Hematopoietic multipotent progenitor cell (in vitro differentiated cells): ENCODE measurements around the gene TPRG1. TPM values are rescaled to one million over a fixed set of nuclear protein-coding genes. Genes with fewer than 3 reads are reported as not detected.

ENCODE experiments used
- DNase-seq, 3 donors: peaks; one replicate each; pipeline ENCODE4 v3.0.0-alpha.2; 2011 to 2015; ENCODE audit warnings: low read depth in 2 of 3, low spot score in 2 of 3
- total RNA-seq: library from RNA; depleted of rRNA; stranded (reverse); fragments of >200 nt; gene quantifications from one replicate; pipeline ENCODE4 v1.2.3, GENCODE V29; 2012

Gene TPRG1
- total RNA-seq, 1 donor = under 0.01 TPM

- no peak for DNase-seq
Measured at GRCh38 chr3:189165092-189165612, 6.6 kb upstream of the TPRG1 start.

- DNase-seq = no peak
Measured at GRCh38 chr3:189166321-189166720, 5.5 kb upstream of the TPRG1 start.

GRCh38 chr3:189167027-189167766 is 4.6 kb upstream of the TPRG1 start:
- DNase-seq = no peak

GRCh38 chr3:189168711-189169110 is 3.1 kb upstream of the TPRG1 start:
- no peak for DNase-seq

- DNase-seq = no peak
Measured at GRCh38 chr3:189169728-189170127, 2.0 kb upstream of the TPRG1 start.

GRCh38 chr3:189170559-189170958 is 1.2 kb upstream of the TPRG1 start:
- no peak for DNase-seq

- DNase-seq = no peak
Measured at GRCh38 chr3:189172668-189173419, 1.1 kb downstream of the TPRG1 start.

GRCh38 chr3:189184566-189184965 is 12.8 kb downstream of the TPRG1 start:
- no peak for DNase-seq

- no peak for DNase-seq
Measured at GRCh38 chr3:189186101-189186500, 14.3 kb downstream of the TPRG1 start.

GRCh38 chr3:189188466-189188865 is 16.7 kb downstream of the TPRG1 start:
- no peak for DNase-seq

- DNase-seq = no peak
Measured at GRCh38 chr3:189192725-189193124, 21.0 kb downstream of the TPRG1 start.

GRCh38 chr3:189195302-189195701 is 23.5 kb downstream of the TPRG1 start:
- DNase-seq = no peak

GRCh38 chr3:189202106-189202505 is 30.3 kb downstream of the TPRG1 start:
- DNase-seq = no peak

- DNase-seq = no peak
Measured at GRCh38 chr3:189202583-189202982, 30.8 kb downstream of the TPRG1 start.

- no peak for DNase-seq
Measured at GRCh38 chr3:189204167-189204866, 32.5 kb downstream of the TPRG1 start.

- no peak for DNase-seq
Measured at GRCh38 chr3:189204937-189205336, 33.2 kb downstream of the TPRG1 start.

GRCh38 chr3:189210251-189210770 is 38.5 kb downstream of the TPRG1 start:
- no peak for DNase-seq

GRCh38 chr3:189212681-189213080 is 40.9 kb downstream of the TPRG1 start:
- DNase-seq = no peak

- no peak for DNase-seq
Measured at GRCh38 chr3:189214651-189215050, 42.9 kb downstream of the TPRG1 start.

- DNase-seq = no peak
Measured at GRCh38 chr3:189222927-189223636, 51.3 kb downstream of the TPRG1 start.
